NT2/D1 (cell line): Measurements from ENCODE around the gene AEBP2.
"Not testable (repeated sequence)": the region's sequence is repeated elsewhere in the genome, so short reads cannot be mapped to it uniquely, and the experiment has no call there.

Experiments used
- DNase-seq: peaks from one replicate; pipeline ENCODE4 v3.0.0-alpha.2; 2011; ENCODE audit warnings: low read depth, low spot score
- H3K27me3 ChIP-seq: 2 replicates; pipeline ENCODE4 v1.6.0; 2011; ENCODE audit warnings: mild to moderate bottlenecking; ENCODE audit not compliant: insufficient read length, insufficient read depth
- H3K36me3 ChIP-seq: 2 replicates; pipeline ENCODE4 v1.6.1; 2011; ENCODE audit warnings: mild to moderate bottlenecking, low read length, mixed read lengths; ENCODE audit not compliant: insufficient read depth, insufficient read length
- H3K4me1 ChIP-seq: 2 replicates; pipeline ENCODE4 v1.5.1; 2011; ENCODE audit not compliant: insufficient read depth, insufficient read length
- H3K4me3 ChIP-seq: 2 replicates; pipeline ENCODE4 v1.5.1; 2011; ENCODE audit warnings: low read depth; ENCODE audit not compliant: insufficient read length
- H3K9ac ChIP-seq: 2 replicates; pipeline ENCODE4 v1.6.0; 2011; ENCODE audit warnings: low read depth; ENCODE audit not compliant: insufficient read length
- H3K9me3 ChIP-seq: 2 replicates; pipeline ENCODE4 v1.5.1; 2011; ENCODE audit warnings: mild to moderate bottlenecking, low read length; ENCODE audit not compliant: insufficient read depth
- SUZ12 ChIP-seq: IDR thresholded peaks from 2 replicates; pipeline ENCODE4 v1.6.1; 2011; ENCODE audit not compliant: insufficient read length, insufficient read depth; ENCODE audit errors: extremely low read depth
- YY1 ChIP-seq: IDR thresholded peaks from 2 replicates; pipeline ENCODE4 v1.6.1; 2011; ENCODE audit not compliant: insufficient read length, insufficient read depth
- ZNF274 ChIP-seq: IDR thresholded peaks from 2 replicates; pipeline ENCODE4 v1.6.1; 2011; ENCODE audit warnings: mild to moderate bottlenecking, low read depth, low read length

The AEBP2 gene

DNA sequence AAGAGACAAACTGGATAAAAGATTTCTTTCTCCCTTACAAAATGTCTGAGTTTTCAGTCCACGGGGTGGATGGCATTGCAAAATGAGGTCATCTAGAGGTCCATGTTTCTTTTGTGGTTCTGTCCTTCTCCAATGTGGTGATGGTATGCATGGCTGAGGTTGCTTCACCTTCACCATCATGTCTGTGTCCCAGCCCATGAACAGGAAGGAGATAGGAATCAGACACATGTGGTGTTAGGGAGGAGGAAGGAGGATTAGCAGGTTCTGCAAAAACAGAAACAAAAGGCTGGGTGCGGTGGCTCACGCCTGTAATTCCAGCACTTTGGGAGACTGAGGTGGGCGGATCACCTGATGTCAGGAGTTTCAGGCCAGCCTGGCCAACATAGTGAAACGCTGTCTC lies 11.0 kb upstream of the AEBP2 start:
- H3K4me1 ChIP-seq = no peaks in the 10 kb centered on the region
- TF ChIP-seq ZNF274 (no peak), SUZ12 (no peak), YY1 (no peak)
- H3K9ac ChIP-seq = no peak overlapping the region
- no peak overlapping the region for H3K4me3 ChIP-seq
- no peaks in the 10 kb centered on the region for H3K27me3 ChIP-seq
- H3K36me3 ChIP-seq = no peaks in the 10 kb centered on the region
- 0 out of 2 replicates have a peak, but pooled peaks cover 8% of the 10 kb centered on the region for H3K9me3 ChIP-seq
- DNase-seq = no peak

DNA sequence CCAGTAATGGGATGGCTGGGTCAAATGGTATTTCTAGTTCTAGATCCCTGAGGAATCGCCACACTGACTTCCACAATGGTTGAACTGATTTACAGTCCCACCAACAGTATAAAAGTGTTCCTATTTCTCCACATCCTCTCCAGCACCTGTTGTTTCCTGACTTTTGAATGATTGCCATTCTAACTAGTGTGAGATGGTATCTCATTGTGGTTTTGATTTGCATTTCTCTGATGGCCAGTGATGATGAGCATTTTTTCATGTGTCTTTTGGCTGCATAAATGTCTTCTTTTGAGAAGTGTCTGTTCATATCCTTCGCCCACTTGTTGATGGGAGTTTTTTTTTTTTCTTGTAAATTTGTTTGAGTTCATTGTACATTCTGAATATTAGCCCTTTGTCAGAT lies 9.8 kb upstream of the AEBP2 start:
- H3K36me3 ChIP-seq, DNase-seq: not testable (repeated sequence)

DNA sequence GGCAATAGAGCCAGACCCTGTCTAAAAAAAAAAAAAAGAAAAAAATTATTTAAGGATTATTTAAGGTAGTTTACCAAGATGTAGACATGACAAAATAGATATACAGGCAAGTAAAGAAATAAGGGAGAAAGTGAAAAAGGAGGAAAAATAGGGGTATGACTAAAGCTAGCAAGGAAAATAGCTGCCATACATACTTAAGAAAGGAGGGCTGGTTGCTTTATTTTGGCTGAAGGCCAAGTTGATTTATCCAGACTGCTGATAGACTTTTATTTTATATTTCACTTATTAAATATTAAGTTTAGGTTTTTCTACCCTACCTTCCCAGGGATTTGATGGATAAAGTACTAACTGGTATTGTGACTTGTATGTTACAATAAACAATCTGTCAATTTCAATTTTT lies 8.3 kb upstream of the AEBP2 start:
- H3K9ac ChIP-seq = no peak overlapping the region
- no peak for TF ChIP-seq ZNF274
- TF ChIP-seq YY1 = no peak
- no peak for TF ChIP-seq SUZ12
- H3K9me3 ChIP-seq = 0 out of 2 replicates have a peak, but pooled peaks cover 7% of the 10 kb centered on the region
- no peaks in the 10 kb centered on the region for H3K36me3 ChIP-seq
- H3K4me3 ChIP-seq = no peak overlapping the region
- H3K4me1 ChIP-seq = no peaks in the 10 kb centered on the region
- no peak for DNase-seq
- no peaks in the 10 kb centered on the region for H3K27me3 ChIP-seq

More for the DNA sequence above, 9.8 kb upstream of the AEBP2 start:
- not testable (repeated sequence) for H3K27me3 ChIP-seq, H3K4me1 ChIP-seq, H3K9ac ChIP-seq, H3K9me3 ChIP-seq, H3K4me3 ChIP-seq

DNA sequence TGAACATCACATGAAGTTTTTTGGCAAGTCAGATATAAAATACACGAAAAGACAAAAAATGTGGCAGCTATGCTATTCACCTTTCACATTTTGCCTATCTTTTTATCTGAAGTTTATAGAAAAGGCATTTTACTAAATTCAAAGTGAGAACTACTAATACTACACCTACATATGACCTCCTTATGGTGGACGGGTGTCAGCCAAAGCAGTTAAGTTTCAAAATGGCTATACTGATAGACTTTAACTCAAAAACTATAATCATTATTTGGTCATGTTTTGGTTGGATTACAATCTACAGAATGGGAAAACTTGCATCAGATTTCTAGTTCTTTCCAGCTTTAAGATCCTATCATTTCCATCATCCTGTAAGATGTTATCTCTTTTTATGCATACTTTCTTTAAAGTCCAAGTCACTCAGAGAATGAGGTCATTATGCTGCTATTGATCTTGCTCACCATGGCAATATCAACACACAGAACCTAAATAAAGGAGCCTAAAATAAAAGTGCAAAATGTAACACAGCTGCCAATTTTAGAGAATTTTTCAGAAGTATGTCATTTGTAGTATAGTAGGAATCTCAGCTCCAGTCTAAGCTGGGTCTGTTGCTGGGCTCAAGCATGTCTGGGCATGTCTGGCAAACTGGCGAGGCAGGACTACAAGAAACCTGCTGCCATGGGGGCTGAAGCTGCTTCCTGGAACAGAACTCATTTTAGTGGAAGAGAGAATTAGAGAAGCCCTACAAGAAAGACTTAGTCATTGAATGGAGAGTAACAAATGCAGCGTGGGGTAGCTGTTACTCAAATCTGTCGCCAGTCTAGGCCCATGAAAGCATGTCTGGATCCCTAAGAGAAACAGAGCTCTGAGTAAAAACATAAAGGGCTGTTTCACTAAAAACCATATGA lies 7.6 kb upstream of the AEBP2 start:
- H3K36me3 ChIP-seq = no peaks in the 10 kb centered on the region
- H3K4me3 ChIP-seq = no peak overlapping the region
- DNase-seq = no peak
- TF ChIP-seq YY1 (no peak), SUZ12 (no peak), ZNF274 (no peak)
- H3K9me3 ChIP-seq = 0 out of 2 replicates have a peak, but pooled peaks cover under 1% of the 10 kb centered on the region
- no peaks in the 10 kb centered on the region for H3K4me1 ChIP-seq
- no peak overlapping the region for H3K9ac ChIP-seq
- H3K27me3 ChIP-seq = no peaks in the 10 kb centered on the region

DNA sequence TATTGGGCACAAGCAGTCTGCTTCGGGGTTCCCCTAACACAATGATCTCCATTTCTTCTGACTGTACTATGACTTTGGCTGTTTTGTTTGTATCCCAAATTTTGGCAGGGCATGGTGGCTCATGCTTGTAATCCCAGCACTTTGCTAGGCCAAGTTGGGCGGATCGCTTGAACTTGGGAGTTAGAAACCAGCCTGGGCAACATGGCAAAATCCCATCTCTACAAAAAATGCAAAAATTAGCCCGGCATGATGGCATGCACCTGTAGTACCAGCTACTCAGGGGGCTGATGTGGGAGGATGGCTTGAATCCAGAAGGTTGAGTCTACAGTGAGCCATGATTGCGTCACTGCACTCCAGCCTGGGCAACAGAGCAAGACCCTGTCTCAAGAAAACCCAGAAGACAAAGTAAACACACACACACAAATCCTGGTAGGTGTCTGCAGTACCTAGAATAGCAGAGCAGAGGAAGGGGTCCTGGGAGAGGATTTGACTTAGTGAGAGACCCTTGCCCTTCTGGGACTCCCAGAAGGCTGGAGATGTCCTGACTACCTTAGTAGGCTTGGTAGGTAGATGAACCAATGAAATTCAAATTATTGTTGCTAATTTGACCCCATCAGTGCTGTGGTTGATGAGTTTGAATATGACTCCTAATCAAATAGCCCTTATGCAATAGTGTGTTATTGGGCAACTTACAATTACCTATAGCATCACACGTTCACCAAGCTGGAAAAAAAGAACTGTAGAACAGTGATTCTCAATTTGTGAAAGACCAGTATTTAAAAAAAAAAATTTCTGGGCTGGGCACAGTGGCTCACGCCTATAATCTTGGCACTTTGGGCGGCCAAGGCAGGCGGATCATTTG lies 6.8 kb upstream of the AEBP2 start:
- H3K9ac ChIP-seq = no peak overlapping the region
- H3K4me1 ChIP-seq = no peaks in the 10 kb centered on the region
- DNase-seq = no peak
- no peaks in the 10 kb centered on the region for H3K36me3 ChIP-seq
- no peaks in the 10 kb centered on the region for H3K27me3 ChIP-seq
- TF ChIP-seq SUZ12 = no peak
- no peak for TF ChIP-seq ZNF274
- no peak for TF ChIP-seq YY1
- H3K4me3 ChIP-seq = no peak overlapping the region
- H3K9me3 ChIP-seq = no peaks in the 10 kb centered on the region

DNA sequence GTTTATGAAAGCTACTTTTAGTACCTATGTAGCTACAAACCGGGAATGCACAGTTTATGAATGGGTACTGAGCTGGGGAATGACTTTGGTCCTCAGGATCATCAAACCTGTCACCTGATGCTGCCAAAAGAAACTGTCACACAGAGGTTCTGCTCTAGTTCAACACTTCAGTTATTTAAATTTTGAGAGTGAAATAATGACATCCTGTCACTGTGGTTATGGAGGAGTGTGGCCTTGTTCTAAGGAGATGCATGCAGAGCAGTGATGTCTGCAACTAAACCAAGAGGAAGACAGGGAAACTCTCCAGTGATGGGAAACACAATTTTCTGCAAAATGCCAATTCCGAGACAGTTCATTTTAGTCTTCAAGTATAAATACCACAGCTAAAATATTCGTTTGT lies 4.8 kb upstream of the AEBP2 start:
- no peak for DNase-seq
- peaks cover 7% of the 10 kb centered on the region; the same call in 1 of the 2 replicates for H3K9me3 ChIP-seq
- no peak overlapping the region for H3K9ac ChIP-seq
- no peak overlapping the region for H3K4me3 ChIP-seq
- no peaks in the 10 kb centered on the region for H3K4me1 ChIP-seq
- TF ChIP-seq SUZ12 (no peak), ZNF274 (no peak), YY1 (no peak)
- H3K36me3 ChIP-seq = no peaks in the 10 kb centered on the region
- no peaks in the 10 kb centered on the region for H3K27me3 ChIP-seq

DNA sequence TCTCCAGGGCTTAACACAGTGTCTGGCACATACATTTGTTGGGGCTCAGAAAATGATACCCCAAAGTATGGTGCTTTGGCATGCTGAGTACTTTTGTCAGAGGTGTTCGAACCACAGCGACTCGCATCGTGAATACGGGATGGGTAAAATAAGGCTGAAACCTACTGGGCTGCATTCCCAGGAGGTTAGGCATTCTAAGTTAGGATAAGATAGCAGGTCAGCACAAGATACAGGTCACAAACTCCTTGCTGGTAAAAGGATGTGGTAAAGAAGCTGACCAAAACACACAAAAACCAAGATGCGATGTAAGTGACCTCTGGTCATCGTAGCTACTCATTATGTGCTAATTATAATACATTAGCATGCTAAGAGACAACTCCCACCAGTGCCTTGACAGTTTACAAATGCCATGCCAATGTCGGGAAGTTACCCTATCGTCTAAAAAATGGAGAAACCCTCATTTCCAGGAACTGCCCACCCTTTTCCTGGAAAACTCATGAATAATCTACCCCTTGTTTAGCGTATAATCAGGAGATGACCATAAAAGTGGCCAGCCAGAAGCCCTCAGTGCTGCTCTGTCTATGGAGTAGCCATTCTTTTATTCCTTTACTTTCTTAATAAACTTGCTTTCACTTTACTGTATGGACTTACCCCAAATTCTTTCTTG lies 3.3 kb upstream of the AEBP2 start:
- H3K9ac ChIP-seq = no peak overlapping the region
- no peak for DNase-seq
- TF ChIP-seq SUZ12 (no peak), ZNF274 (no peak), YY1 (no peak)
- H3K4me1 ChIP-seq = no peaks in the 10 kb centered on the region
- no peaks in the 10 kb centered on the region for H3K27me3 ChIP-seq
- H3K9me3 ChIP-seq = peaks cover 7% of the 10 kb centered on the region; the same call in 1 of the 2 replicates
- H3K4me3 ChIP-seq = no peak overlapping the region
- no peaks in the 10 kb centered on the region for H3K36me3 ChIP-seq
